NCI-H446 (cell line): ENCODE results near the gene TEAD4.
"Not testable (repeated sequence)": the region's sequence is repeated elsewhere in the genome, so short reads cannot be mapped to it uniquely, and the experiment has no call there.

Experiments
- DNase-seq, 2 experiments: peaks; one replicate each; lab custom pipeline; 2025; lab: John Stamatoyannopoulos, UW

The TEAD4 gene

GRCh38 chr12:3048540-3048939 lies 89.3 kb downstream of the TEAD4 start:
- no peak for DNase-seq

DNA sequence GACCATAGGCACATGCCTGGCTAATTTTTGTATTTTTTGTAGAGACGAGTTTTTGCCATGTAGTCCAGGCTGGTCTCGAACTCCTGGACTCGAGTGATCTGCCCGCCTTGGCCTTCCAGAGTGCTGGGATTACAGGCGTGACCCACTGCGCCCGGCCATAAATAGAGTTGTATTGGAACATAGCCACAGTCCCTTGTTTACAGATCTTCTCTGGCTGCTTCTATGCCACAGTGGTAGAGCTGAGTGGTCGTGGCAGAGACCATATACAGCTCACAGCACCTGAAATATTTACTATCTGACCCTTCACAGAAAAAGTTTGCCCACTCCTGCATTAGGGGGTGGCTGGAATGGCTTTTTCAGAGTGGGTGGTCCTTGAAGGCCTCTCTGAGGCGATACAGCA lies 90.0 kb downstream of the TEAD4 start:
- DNase-seq, result no peak

DNA sequence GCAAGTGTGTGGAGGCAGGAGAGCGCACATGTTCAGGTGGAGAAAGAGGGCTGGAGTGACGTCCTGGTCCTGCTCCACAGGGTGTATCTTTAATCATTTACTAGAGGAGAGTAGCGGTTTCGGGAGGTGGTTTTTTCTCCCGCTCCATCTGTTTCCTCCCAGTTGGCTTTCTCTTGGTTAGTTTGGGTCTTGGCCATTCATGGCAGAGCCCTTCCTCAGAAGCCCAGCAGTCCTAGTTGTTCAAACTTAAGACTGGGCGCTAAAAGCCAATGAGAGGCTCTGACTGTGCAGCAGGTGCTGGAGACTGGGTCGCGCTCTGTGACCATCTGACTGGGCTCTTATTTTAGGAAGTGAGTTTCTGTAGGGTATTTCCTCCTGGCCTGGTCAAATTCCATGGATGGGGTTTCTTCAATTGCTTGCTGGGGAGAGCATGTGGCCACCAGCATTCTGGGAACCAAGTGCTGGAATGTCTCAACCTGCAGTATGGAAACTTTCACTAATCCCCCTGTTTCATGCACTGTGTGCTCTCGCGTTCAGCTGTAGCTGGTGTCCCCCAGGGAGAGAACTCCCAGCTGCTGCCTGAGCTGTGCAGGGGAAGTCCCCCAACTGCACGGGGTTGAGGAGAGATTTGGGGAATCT lies 90.5 kb downstream of the TEAD4 start:
- DNase-seq, result no peak

DNA sequence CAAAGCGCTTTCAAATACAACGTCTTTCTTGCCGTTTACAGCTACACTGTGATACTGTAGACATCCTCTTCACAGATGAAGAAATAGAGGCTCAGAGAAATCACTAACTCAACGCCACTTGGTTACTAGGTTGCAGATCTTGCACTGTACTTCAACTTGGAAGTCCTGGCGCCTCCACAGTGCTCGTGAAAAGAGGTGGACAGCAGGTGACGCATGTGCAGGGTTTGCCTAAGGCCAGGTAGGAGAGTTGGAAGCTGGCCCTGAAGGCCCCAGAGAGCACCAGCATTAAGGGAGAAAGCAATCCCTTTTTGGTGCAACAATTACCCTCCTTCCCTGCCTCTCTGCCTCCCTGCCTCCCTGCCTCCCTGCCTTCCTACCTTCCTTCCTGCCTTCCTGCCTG lies 95.2 kb downstream of the TEAD4 start:
- DNase-seq, result no peak

DNA sequence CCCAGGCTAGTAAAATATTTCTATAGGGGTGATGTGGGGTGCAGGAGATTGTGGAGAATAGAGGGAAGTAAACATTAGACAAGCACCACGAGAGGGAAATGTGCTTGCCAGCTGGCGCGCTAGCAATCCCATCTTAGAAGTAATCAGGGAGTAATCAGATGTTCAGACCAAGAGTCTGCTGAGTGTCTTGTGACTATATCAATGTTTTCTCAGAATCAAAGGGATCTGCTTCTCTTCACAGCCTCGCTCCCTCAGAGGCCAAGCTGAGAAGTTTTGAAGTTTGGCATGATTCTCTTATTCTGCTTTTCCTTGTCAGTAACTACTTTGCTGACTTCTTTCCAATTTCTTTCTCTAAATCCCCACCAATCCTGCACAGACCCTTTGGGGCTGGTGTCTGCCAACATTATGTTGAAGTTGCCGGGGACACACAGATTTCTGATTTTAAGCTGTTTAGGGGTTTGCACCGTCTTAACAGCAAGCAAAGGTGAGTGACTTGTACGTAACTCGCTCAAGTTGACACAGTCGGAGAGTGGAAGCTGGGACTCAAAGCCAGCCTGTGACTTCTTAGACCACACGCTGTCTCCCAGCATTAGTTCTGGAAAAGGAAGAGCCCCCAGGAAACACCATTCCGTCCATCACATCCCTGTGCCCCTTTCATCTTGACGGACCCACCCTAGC lies 96.0 kb downstream of the TEAD4 start:
- DNase-seq, result peak in 1 of 2 experiments; percentile 47

GRCh38 chr12:3055704-3056467 lies 96.7 kb downstream of the TEAD4 start:
- peak; percentile 37 to 76 for DNase-seq

DNA sequence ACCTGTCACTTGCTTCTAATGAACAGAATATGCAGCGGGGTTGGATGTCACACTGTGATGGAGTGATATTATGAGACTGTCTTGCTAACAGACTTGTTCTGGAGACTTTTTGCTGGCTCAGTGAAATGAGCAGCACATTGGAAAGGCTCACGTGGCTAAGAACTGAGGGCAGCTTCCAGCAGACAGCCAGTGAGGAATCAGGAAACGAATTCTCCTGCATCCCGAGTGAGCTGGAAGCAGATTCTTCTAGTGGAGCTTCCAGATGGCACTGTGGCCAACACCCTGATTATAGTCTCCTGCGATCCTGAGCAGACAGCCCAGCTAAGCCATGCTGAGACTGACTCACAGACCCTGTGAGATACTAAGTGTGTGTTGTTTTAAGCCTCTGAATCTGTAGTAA lies 101.9 kb downstream of the TEAD4 start:
- peak in 1 of 2 experiments; percentile 24 for DNase-seq

- DNase-seq, result no peak
These were observed 102.5 kb downstream of the TEAD4 start for GRCh38 chr12:3061501-3062215.

GRCh38 chr12:3065300-3065699 lies 106.1 kb downstream of the TEAD4 start:
- DNase-seq, result no peak

DNA sequence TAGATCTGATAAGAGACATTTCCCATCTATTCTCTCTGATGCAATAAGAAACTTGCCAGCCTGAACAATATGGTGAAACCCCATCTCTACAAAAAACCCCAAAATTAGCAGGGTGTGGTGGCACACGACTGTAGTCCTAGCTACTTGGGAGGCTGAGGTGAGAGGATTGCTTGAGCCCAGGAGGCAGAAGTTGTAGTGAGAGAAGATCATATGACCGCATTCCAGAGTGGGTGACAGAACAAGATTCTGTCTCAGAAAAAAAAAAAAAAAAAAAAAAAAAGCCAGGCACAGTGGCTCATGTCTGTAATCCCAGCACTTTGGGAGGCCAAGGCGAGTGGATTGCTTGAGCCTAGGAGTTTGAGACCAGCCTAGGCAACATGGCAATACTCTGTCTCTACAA lies 106.6 kb downstream of the TEAD4 start:
- not testable (repeated sequence) for DNase-seq

- no peak for DNase-seq
These were observed 110.5 kb downstream of the TEAD4 start for GRCh38 chr12:3069714-3070113.

DNA sequence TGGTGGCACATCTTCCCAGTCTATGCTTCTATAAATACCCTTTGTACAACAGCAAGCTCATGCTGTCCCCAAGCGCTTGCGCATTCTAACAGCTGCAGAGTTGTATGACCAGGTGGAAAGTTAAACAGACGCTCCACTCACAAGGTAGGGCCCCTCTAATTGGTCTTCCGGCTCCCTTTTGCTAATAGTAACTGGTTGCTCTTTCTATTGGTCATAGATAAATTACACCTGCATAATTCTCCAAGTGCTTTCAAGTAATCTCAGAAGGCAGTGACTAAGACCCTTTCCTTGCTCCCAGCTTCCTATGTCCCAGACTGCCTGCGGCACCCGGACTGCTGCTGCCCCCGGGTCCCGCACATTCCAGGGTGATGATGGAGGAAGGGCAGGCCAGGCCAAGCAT lies 111.9 kb downstream of the TEAD4 start:
- DNase-seq, result no peak

- DNase-seq, result no peak
These were observed 112.5 kb downstream of the TEAD4 start for GRCh38 chr12:3071710-3072109.

- peak; percentile 83 to 90 for DNase-seq
These were observed 114.4 kb downstream of the TEAD4 start for GRCh38 chr12:3073438-3074250.

DNA sequence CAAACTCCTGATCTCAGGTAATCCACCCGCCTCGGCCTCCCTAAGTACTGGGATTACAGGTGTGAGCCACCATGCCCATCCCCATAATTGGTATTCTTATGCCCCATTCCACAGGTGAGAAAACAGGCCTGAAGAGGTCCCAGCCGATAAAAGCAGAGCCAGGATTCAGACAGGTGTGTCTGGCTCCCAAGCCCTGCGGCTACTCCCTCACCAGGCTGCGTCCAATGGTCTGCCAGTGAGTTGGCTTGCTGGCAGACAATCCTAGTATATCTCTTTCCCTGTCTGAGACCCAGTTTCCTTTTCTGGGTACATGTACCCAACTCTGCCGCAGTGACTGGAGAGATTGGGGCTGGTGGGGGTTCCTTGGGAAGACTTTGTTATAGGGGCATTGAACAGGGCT lies 116.1 kb downstream of the TEAD4 start:
- no peak for DNase-seq

- peak in 1 of 2 experiments; percentile 73 for DNase-seq
These were observed 117.8 kb downstream of the TEAD4 start, which contains the start of gene TSPAN9 for GRCh38 chr12:3076730-3077571. Gene TSPAN9, plus strand, starts transcription at chr12:3077379. Its CDS starts 123,815 bp downstream, at chr12:3201194.

GRCh38 chr12:3077572-3078081 lies 118.4 kb downstream of the TEAD4 start:
- no peak for DNase-seq

DNA sequence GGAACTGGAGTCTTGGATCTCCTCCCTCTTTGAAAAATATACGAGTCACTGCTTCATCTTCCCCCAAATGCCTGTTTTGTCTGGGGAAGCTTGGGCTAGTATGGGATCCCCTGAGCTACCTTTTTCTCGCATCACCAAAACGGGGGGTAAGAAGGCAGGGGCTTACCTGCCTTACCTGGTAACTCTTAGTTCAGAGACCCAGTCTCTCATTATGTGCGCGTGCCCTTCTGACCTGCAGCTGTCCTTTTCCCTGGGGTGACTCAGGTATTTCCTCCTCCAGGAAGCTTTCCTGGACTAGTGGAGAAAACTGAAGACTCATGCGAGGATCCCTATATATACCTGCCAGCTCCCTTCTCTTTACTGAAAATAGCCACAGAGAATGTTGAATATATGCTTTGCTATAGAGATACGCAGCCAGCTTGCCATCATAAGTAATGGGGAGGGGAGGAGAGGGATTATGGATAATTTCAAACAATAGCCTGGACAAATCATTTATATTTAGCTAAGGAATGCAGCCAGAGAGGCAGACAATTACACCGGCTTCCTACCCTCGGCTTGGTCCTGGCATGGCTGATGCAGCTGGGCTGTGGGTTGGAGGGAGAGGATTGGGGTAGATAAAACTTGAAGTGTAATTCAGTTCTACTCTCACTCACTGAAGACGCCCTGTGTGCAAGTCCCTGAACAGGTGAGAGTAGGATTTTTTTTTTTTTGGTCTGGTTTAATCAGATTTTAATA lies 119.1 kb downstream of the TEAD4 start:
- DNase-seq, result no peak

GRCh38 chr12:3081091-3081490 lies 121.9 kb downstream of the TEAD4 start:
- DNase-seq, result no peak

DNA sequence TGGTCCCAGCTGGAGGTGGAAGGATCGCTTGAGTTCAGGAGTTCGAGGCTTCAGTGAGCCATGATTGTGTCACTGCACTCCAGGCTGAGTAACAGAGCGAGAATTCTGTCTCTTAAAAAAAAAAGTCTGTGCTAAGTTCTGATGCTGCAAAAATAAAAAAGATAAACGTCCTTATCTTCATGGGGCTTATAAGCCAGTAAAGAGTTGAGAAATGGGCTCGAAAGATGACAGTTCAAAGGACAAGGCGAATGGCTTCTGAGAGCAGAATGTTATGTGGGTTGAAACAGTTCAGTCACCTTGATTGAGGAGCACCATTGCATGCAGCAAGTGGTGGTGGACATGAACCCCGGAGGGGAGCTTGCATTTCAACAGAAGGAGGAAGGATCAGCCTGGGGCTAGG lies 122.7 kb downstream of the TEAD4 start:
- DNase-seq, result no peak
